ENCODE data around the gene MS4A5.
"Not testable (repeated sequence)": the region's sequence is repeated elsewhere in the genome, so short reads cannot be mapped to it uniquely, and the experiment has no call there.

MS4A5 gene, protein sequence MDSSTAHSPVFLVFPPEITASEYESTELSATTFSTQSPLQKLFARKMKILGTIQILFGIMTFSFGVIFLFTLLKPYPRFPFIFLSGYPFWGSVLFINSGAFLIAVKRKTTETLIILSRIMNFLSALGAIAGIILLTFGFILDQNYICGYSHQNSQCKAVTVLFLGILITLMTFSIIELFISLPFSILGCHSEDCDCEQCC

GRCh38 chr11:60429272-60429671 lies at the start of gene MS4A5:
Gene MS4A5, plus strand, starts transcription at chr11:60429572. Its CDS starts 103 bp downstream, at chr11:60429675.
- no peak for DNase-seq (ENCODE audit: low spot score)

GRCh38 chr11:60389279-60389910 lies 40.0 kb upstream of the MS4A5 start:
- no peak for DNase-seq (ENCODE audit: low spot score)

GRCh38 chr11:60390419-60390818 lies 39.0 kb upstream of the MS4A5 start:
- no peak for DNase-seq (ENCODE audit: low spot score)

DNA sequence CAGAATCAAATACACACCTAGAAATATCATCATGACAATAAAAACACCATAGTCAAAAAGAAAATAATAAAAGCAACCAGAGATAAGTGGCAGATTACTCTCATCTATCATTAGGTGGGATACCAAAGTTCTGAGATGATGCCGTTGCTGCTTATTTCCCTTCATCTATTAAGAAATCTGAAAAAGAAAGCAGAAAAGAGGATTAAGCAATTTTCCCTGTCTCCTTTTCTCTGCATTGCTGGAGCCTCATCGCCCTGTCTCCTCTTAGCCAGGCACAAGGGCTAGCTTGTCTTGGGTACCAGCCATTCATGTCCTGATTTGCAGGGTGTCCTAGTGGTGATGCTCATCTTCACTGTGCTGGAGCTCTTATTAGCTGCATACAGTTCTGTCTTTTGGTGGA lies 37.0 kb upstream of the MS4A5 start:
- no peak for DNase-seq (ENCODE audit: low spot score)

- no peak for DNase-seq (ENCODE audit: low spot score)
These were observed 36.4 kb upstream of the MS4A5 start for GRCh38 chr11:60393016-60393415.

DNA sequence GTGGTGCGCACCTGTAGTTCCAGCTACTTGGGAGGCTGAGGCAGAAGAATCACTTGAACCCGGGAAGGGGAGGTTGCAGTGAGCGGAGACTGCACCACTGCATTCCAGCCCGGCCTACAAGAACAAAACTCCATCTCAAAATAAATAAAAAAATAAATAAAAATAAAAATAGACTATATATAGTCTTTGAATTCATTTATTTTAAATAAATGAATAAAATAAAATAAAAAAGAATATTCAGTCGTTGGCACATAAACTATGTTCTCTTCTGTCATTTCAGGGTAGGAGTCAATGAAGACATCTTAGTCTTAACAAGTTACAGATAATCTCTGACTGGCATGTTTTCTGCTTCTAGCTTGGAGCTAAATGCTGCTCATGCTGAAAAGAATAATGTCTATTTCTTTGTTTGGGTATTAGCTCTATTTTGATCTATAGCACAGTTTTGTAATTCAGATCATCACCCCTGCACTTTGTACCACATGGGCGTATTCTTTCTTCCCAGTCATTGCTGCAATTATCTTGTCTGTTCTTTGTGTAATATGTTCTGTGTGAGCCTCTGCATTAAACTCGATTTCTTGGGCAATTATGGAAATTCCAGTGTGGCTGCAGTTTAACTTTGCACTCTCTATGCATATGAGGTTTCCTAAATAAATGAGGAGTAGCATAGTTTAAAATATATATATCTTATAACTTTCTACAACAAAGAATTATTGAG lies 34.5 kb upstream of the MS4A5 start:
- no peak for DNase-seq (ENCODE audit: low spot score)

DNA sequence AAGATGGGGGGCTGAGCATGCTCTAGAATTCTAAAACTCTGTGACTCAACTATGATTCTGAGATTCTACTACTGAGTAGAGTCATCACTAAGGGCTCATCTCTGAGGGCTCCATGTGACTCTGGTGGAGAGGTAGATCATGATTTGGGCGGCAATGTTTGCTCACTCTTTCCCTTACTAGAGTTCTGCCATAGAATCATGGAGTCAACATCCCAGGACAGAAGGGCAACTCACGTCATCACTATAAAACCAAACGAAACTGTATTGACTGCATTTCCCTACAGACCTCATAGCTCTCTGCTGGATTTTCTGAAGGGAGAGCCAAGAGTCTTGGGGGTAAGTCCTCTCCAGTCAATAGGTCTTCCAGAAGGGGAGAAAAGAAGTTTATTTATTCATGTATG lies 33.0 kb upstream of the MS4A5 start, which contains the start of gene MS4A14:
Gene MS4A14 (plus strand): TSS at position 78 of the 400 bp plus-strand sequence. CDS start 120 bp downstream, at position 198.
- DNase-seq (ENCODE audit: low spot score), result no peak

DNA sequence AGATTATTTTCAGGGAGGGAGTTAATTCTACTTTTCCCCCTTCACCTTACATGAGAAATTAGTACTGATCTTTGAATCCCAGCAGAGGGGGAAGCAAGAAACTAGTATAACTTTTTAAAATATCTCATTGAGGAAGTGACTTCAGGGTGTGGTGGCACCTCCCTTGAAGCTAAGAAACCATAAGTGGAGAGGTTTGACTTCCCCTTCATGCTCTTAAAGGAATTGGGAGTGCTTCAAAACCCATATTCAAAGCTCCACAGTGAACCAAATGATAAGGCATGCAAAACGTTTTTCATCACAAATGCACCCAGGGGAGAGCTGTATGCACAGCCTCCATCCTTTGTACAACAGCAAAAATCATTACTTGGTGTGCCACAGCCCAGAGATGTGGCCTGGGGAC lies 32.6 kb upstream of the MS4A5 start:
- no peak for DNase-seq (ENCODE audit: low spot score)

DNA sequence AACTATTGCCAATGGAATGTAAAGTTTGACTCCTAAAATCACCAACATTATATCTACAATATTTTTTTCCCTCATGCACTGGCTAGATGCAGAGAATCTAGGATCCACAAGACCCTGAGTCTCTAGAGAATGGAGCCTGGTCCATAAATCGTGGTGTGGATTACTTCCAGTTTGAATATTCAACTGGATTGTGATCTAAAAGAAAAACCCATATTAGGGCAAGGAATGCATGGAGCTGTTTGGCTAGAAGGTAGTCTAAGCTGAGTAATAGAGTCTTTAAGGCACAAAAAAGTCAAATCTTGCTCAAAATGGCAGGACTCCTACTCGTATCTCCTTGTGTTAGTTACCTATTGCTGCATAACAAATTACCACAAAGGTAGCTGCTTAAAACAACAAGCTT lies 9.4 kb upstream of the MS4A5 start:
- no peak for DNase-seq (ENCODE audit: low spot score)

DNA sequence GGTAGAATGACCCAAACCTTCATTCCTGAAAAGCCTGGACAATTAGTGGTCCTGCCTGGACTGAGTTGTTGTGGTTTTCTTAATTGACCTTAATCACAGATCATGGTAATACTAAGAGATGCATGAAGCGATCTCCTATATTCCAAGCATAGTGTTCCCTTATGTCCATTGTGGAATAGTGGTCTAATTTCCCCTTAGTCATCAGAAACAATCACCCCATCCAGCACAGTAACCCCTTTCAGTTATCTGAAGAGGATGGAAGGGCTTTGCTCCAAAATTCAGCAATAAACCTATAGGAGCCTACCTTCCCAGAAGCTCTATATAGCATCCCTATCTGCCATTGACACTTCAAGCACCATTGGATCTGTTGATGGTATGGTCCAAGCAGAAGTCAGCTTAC lies 6.8 kb upstream of the MS4A5 start:
- DNase-seq (ENCODE audit: low spot score), result no peak

GRCh38 chr11:60428517-60428916 lies 855 bp upstream of the MS4A5 start:
- no peak for DNase-seq (ENCODE audit: low spot score)

DNA sequence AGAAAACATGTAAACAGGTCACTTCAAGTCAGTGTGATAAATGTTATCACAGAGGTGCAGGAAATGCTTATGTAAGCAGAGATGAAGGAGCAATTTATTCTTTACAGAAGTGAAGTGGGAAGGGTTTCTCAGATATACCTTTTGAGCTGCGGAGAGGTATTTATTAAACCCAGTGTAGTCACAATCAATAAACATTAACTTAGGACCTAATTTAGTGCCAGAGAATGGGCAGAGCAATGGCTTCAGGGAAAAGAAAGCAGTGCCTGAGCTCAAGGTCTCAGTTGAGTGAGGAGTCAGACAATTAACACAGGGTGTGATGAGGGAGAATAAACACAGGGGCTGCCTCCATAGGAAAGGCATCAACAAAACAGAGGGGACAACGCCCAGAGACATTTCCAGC lies 1.9 kb downstream of the MS4A5 start:
- DNase-seq (ENCODE audit: low spot score), result no peak

DNA sequence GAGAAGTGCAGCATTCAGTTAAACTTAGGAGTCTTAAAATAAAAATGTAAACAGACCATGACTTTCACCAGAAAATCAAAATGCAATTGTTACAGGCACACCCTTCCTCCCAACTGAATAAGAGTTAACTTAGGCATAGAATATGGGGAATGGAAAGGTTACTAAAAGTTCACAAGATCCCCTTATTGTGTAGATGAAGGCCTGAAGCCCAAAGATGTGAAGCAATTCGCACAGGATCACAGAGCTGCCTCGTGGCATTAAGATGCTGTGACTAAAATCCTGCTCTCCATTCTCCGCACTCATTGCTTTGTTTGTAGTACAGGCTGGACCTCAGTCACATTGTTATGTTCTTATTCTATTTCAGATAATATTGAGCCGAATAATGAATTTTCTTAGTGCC lies 4.0 kb downstream of the MS4A5 start:
- no peak for DNase-seq (ENCODE audit: low spot score)

- no peak for DNase-seq (ENCODE audit: low spot score)
These were observed 17.7 kb downstream of the MS4A5 start for GRCh38 chr11:60447070-60447469.

- no peak for DNase-seq (ENCODE audit: low spot score)
These were observed 18.5 kb downstream of the MS4A5 start for GRCh38 chr11:60447846-60448245.

- not testable (repeated sequence) for DNase-seq (ENCODE audit: low spot score)
These were observed 21.8 kb downstream of the MS4A5 start for GRCh38 chr11:60451185-60451584.

- DNase-seq (ENCODE audit: low spot score), result no peak
These were observed 24.8 kb downstream of the MS4A5 start for GRCh38 chr11:60454212-60454611.

GRCh38 chr11:60455531-60456042 lies 26.2 kb downstream of the MS4A5 start, which contains the start of gene MS4A1:
Gene MS4A1, plus strand, starts transcription at chr11:60455847. Its CDS starts 6,528 bp downstream, at chr11:60462375.
- no peak for DNase-seq (ENCODE audit: low spot score)

- no peak for DNase-seq (ENCODE audit: low spot score)
These were observed 28.2 kb downstream of the MS4A5 start for GRCh38 chr11:60457576-60457975.

DNA sequence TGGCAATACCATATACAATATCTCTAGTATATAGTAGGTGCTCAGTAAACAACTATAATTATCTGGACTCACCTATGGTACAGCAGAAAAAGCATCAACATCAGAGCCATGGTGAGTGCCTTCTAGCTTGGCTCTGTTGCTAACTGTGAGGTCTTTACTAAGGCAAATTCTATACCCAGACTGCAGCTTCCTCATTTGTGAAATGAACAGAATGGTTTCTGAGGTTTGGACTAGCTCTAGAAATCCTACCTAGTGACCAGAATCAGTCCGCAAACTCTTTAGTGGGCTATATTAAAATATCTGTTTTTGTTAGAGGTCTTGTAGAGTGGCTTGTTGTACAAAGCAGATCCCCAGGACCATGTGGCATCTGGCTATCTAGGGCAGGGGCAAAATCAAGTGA lies 30.0 kb downstream of the MS4A5 start:
- no peak for DNase-seq (ENCODE audit: low spot score)

DNA sequence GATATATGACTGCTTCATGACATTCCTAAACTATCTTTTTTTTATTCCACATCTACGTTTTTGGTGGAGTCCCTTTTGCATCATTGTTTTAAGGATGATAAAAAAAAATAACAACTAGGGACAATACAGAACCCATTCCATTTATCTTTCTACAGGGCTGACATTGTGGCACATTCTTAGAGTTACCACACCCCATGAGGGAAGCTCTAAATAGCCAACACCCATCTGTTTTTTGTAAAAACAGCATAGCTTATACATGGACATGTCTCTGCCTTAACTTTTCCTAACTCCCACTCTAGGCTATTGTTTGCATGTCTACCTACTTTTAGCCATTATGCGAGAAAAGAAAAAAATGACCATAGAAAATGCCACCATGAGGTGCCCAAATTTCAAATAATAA lies 39.5 kb downstream of the MS4A5 start:
- DNase-seq (ENCODE audit: low spot score), result no peak

DNA sequence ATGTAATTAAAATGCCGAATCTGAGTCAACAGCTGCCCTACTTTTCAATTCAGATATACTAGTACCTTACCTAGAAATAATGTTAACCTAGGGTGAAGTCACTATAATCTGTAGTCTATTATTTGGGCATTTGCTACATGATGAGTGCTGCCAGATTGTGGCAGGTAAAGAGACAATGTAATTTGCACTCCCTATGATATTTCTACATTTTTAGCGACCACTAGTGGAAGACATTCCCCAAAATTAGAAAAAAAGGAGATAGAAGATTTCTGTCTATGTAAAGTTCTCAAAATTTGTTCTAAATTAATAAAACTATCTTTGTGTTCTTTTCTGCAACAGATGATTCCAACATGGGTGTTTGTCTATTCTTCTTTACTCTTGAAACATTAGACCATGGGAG lies 40.4 kb downstream of the MS4A5 start:
- DNase-seq (ENCODE audit: low spot score), result no peak

DNA sequence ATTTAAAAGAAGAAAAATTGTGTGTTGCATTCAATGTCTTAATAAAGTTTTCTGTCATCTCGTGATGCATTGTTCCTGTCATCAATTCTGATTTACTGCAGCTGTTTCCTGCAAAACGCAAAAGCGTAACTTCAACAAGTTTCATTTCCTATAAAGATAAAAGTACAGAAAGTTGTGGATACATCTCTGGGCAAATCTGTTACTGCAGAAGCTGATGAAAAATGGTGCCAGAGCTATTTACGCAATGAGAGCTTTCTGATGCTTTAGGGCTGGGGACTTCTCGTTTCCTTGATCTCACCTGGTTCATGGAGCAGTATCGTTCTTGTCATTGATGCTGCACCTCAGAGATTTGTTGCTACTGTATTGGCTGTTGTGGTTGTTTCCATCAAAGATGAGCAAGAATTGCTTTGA lies 47.7 kb downstream of the MS4A5 start:
- no peak for DNase-seq (ENCODE audit: low spot score)
